ENCODE data around the gene DOCK2. TPM values are rescaled to one million over a fixed set of nuclear protein-coding genes. Genes with fewer than 3 reads are reported as not detected.

Gene DOCK2
- polyA plus RNA-seq, 2 of the 4 experiments (the other 2 are of a cell fraction): 2.1 to 4.6 TPM

GRCh38 chr5:169653091-169653490, 16.0 kb downstream of the DOCK2 start:
- DNase-seq (ENCODE audit: low read depth in 1 of 2, low spot score in 1 of 2) (no peak), ATAC-seq (no peak), FAIRE-seq (no peak)
- Histone ChIP-seq H3K4me2 (no peak overlapping the region), H3K27ac (no peak overlapping the region), H3K4me1 (peaks cover 3% of the 10 kb centered on the region; the same call in 1 of the 3 replicates), H3K4me3 (no peak overlapping the region), H3K9me3 (no peaks in the 10 kb centered on the region)
- ChIA-PET POLR2A (no interaction called here), CTCF (interaction anchor here (1.0 kb wide), 1 partner anchor 11 kb away, joined by 4 read pairs; no protein-coding TSS in a partner anchor)
- 79% methylated on average over 5 of the region's 5 CpGs for WGBS (ENCODE audit: missing lambda C conversion rate)
- TF ChIP-seq CTCF (IDR thresholded peaks at IDR 0.05): no peak
- TF ChIP-seq HDAC2 (IDR thresholded peaks at IDR 0.05): no peak

GRCh38 chr5:169655353-169655752, 18.3 kb downstream of the DOCK2 start:
- CTCF ChIA-PET: no interaction called here
- WGBS (ENCODE audit: missing lambda C conversion rate): 69% methylated on average over 2 of the region's 2 CpGs
- no peak for FAIRE-seq

DNA sequence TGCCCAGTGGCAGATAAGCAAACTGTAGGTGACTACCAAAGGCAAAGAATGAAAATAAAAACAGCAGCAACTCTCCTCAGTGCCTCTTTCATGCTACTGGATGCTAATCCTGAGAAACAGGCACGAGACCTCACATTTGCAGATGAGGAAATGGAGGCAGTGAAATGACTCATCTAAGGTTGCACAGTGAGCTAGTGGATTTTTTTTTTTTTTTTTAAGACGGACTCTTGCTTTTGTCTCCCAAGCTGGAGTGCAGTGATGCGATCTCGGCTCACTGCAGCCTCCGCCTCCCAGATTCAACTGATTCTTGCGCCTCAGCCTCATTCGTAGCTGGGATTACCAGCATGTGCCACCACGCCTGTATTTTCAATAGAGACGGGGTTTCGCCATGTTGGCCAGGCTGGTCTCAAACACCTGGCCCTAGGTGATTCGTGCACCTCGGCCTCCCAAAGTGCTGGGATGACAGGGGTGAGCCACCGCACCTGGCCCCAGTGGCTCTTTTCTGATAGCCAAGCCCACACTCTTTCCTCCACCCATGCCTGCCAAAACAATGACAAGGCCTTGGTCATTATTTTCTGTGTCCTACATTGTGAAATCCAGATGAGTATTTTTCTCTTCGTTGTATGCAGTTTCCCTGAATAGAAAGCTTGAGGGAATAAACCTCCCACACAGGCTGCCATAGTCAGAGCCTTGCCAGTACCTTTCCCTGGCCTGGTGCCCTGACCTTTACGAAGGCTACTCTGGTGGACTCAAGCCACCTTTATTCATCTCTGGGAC, 19.2 kb downstream of the DOCK2 start:
- ChIA-PET CTCF (no interaction called here), POLR2A (no interaction called here)
- TF ChIP-seq SREBF2 (IDR thresholded peaks at IDR 0.05) (no peak), JUN (IDR thresholded peaks at IDR 0.05) (no peak), ZSCAN20 (CRISPR knock-in tag; IDR thresholded peaks at IDR 0.05) (no peak), MAFK (IDR thresholded peaks at IDR 0.05; ENCODE audit: partially characterized antibody) (no peak), BHLHE40 (IDR thresholded peaks at IDR 0.05; ENCODE audit: low read depth, low read length) (no peak), EHMT2 (IDR thresholded peaks at IDR 0.05; ENCODE audit: low read depth) (no peak), TFCP2L1 (CRISPR knock-in tag; IDR thresholded peaks at IDR 0.05) (no peak), FOSB (CRISPR knock-in tag; IDR thresholded peaks at IDR 0.05) (no peak), ZFP36 (IDR thresholded peaks at IDR 0.05; ENCODE audit: borderline replicate concordance, partially characterized antibody) (no peak), ZC3H11A (IDR thresholded peaks at IDR 0.05) (no peak), ATOH8 (CRISPR knock-in tag; IDR thresholded peaks at IDR 0.05; ENCODE audit: low read depth) (no peak), RAD21 (conservative IDR thresholded peaks at IDR 0.05 in 1 of 2, IDR thresholded peaks at IDR 0.05 in 1 of 2) (no peak), PHF8 (IDR thresholded peaks at IDR 0.05; ENCODE audit: borderline replicate concordance, low read depth) (no peak), SMC3 (IDR thresholded peaks at IDR 0.05) (no peak)
- TF ChIP-seq, protein P1, sequence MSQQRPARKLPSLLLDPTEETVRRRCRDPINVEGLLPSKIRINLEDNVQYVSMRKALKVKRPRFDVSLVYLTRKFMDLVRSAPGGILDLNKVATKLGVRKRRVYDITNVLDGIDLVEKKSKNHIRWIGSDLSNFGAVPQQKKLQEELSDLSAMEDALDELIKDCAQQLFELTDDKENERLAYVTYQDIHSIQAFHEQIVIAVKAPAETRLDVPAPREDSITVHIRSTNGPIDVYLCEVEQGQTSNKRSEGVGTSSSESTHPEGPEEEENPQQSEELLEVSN (IDR thresholded peaks at IDR 0.05; ENCODE audit: borderline replicate concordance, low read depth): no peak
- Histone ChIP-seq H3K9me3 (no peaks in the 10 kb centered on the region; the same call in 2 of the 3 replicates), H3K27ac (no peak overlapping the region), H3K4me1 (no peaks in the 10 kb centered on the region; the same call in 2 of the 3 replicates), H3K4me3 (no peak overlapping the region), H3K4me2 (no peak overlapping the region)
- 82% methylated on average over 15 of the region's 15 CpGs for WGBS (ENCODE audit: missing lambda C conversion rate)
- ATAC-seq (no peak), FAIRE-seq (no peak), DNase-seq (ENCODE audit: low read depth in 1 of 2, low spot score in 1 of 2) (no peak)

More at GRCh38 chr5:169655353-169655752, 18.3 kb downstream of the DOCK2 start:
- no peak overlapping the region for H3K4me3 ChIP-seq
- TF ChIP-seq JUNB (IDR thresholded peaks at IDR 0.05): no peak
- no peak for TF ChIP-seq PHF8 (IDR thresholded peaks at IDR 0.05; ENCODE audit: borderline replicate concordance, low read depth)
- no peak for TF ChIP-seq HOXA7 (CRISPR knock-in tag; IDR thresholded peaks at IDR 0.05)
- TF ChIP-seq NR3C1 (IDR thresholded peaks at IDR 0.05): no peak
- TF ChIP-seq HEYL (CRISPR knock-in tag; IDR thresholded peaks at IDR 0.05): no peak
- no peak for TF ChIP-seq FOXS1 (CRISPR knock-in tag; IDR thresholded peaks at IDR 0.05)
- TF ChIP-seq POLR2A (IDR thresholded peaks at IDR 0.05; ENCODE audit: low read length): no peak
- TF ChIP-seq, protein P2, sequence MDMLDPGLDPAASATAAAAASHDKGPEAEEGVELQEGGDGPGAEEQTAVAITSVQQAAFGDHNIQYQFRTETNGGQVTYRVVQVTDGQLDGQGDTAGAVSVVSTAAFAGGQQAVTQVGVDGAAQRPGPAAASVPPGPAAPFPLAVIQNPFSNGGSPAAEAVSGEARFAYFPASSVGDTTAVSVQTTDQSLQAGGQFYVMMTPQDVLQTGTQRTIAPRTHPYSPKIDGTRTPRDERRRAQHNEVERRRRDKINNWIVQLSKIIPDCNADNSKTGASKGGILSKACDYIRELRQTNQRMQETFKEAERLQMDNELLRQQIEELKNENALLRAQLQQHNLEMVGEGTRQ (IDR thresholded peaks at IDR 0.05): no peak
- TF ChIP-seq TFCP2L1 (CRISPR knock-in tag; IDR thresholded peaks at IDR 0.05): no peak
- TF ChIP-seq HDAC2 (IDR thresholded peaks at IDR 0.05): no peak
- TF ChIP-seq RNF2 (IDR thresholded peaks at IDR 0.05; ENCODE audit: borderline replicate concordance, low read depth): no peak
- TF ChIP-seq, protein P3, sequence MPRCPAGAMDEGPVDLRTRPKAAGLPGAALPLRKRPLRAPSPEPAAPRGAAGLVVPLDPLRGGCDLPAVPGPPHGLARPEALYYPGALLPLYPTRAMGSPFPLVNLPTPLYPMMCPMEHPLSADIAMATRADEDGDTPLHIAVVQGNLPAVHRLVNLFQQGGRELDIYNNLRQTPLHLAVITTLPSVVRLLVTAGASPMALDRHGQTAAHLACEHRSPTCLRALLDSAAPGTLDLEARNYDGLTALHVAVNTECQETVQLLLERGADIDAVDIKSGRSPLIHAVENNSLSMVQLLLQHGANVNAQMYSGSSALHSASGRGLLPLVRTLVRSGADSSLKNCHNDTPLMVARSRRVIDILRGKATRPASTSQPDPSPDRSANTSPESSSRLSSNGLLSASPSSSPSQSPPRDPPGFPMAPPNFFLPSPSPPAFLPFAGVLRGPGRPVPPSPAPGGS (IDR thresholded peaks at IDR 0.05): no peak
- no peak for TF ChIP-seq RARB (CRISPR knock-in tag; IDR thresholded peaks at IDR 0.05)
- TF ChIP-seq ZFP36 (IDR thresholded peaks at IDR 0.05; ENCODE audit: borderline replicate concordance, partially characterized antibody): no peak
- no peak for TF ChIP-seq ATOH8 (CRISPR knock-in tag; IDR thresholded peaks at IDR 0.05; ENCODE audit: low read depth)
- H3K27ac ChIP-seq: no peak overlapping the region
- peaks cover 3% of the 10 kb centered on the region; the same call in 1 of the 3 replicates for H3K4me1 ChIP-seq
- POLR2A ChIA-PET: no interaction called here
- ATAC-seq (no peak), DNase-seq (ENCODE audit: low read depth in 1 of 2, low spot score in 1 of 2) (no peak)
- H3K4me2 ChIP-seq: no peak overlapping the region
- no peaks in the 10 kb centered on the region for H3K9me3 ChIP-seq

Data from A549 (cell line).